ENCODE results near the gene CMBL.
A peak's percentile ranks its signal among the peaks of the same experiment; 100 is the strongest.
"Not testable (repeated sequence)": the region's sequence is repeated elsewhere in the genome, so short reads cannot be mapped to it uniquely, and the experiment has no call there.

The CMBL gene

GRCh38 chr5:10307206-10308148 lies at the start of gene CMBL:
Gene CMBL, minus strand, starts transcription at chr5:10307902. Its CDS starts 17,140 bp downstream, at chr5:10290762.
- H3K4me3 ChIP-seq (ENCODE audit: low read depth, low read length): peak within 1 kb of the TSS; percentile 70

- H3K4me3 ChIP-seq (ENCODE audit: low read depth, low read length): peak overlapping the region; percentile 82
Observed at GRCh38 chr5:10355071-10355889, 47.6 kb upstream of the CMBL start.

DNA sequence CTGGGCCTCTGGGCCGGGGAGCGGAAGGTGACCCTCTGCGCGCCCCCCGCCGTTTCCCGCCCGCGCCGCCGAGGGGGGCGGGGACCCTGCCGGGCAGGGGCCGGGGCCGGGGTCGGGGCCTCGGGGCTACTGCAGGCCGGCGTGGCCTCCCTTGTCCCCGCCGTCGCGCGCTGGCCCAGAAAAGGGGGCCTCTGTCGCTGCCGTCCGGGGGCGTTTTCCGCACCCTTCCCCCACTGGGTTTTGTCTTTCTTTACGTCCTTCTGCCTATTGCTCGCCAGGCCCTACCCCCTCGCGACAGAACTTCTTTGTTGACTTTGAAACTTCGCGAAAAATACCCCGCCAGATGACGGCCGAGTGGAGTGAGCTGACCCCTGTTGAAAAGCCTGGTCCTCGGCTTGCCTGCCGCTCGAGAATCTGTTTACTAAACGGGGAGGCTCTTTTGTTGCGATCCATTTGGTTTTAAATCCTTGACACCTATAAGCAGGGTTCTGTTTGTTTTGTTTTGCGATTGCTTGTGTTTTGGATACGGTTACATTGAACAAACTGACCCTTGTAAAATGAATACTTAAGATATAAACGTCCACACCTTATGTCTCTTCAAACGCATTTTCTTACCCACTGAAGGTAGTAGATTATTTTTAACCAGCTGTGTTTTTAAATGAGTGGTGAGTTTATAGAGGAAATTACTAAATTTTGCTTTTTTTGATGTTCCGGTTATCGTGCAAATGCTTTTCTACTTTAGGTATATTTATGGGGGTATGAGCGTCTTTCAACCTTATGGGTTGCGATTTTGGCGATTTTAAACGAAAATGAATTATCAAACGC lies 46.6 kb upstream of the CMBL start:
- H3K4me3 ChIP-seq (ENCODE audit: low read depth, low read length): peak overlapping the region; percentile 82

DNA sequence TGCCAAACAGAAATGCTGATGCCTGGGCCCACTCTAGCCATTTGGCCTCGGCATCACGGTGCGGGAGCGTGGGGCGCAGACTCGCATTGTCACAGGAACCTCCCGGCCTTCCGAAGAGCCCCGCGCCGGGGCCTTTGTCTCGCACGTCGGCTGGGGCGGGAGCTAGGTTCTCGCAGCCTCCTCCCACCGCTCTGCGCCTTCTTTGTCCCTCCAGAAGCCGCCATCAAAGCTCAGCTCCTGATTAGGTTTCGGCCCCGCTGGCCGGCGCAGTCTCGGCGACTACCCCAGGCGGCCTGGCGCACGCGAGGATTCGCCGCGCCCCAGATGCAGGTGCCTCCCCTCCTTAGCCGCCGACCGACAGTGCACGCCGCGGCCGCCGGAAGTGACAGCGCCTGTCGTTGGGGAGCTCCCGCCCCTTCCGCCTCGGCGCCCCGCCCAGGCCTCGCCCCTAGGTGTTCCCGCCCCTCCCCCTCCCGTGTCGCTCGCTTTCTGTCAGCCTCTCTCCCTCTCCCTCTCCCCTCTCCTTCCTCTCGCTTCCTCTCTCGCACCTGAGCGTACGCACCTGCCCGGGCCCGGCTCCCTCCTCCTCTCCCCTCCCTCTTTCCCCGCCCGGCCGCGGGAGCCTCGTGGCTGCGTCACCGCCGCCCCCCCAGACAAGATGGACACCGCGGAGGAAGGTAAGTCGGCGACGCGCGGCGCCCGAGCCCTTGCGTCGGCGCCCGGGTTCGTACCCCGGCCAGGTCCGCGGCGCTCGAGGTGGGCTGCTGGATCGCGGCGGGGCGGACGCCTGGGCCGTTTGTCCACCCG lies 45.7 kb upstream of the CMBL start, which contains the start of gene MARCHF6:
MARCHF6 (plus strand) TSS at position 455 of the 807 bp plus-strand sequence; CDS start at position 659, 204 bp downstream.
- H3K4me3 ChIP-seq (ENCODE audit: low read depth, low read length): peak within 1 kb of the TSS; percentile 82

GRCh38 chr5:10352430-10353240 lies 44.9 kb upstream of the CMBL start:
- H3K4me3 ChIP-seq (ENCODE audit: low read depth, low read length): peak overlapping the region; percentile 82

DNA sequence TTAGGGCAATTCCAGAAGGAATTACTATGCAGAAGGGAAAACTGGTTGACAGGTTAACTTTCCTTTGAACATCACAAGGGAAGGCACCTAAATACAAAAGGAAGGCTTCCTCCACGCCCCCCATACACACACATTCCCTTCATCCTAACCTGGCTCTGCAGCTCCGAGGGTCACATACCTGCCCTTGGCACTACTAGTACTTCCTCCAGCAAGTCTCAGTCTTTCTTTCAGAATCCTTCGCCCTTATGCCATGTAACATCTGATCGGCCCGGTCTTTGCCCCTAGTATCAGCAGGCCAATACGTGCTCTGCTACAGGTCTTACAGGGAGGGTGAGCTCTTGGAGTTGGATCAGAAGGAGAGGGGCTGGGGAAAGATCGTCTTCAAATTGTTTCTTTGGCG lies 44.2 kb upstream of the CMBL start:
- no peak overlapping the region for H3K4me3 ChIP-seq (ENCODE audit: low read depth, low read length)

- no peak overlapping the region for H3K4me3 ChIP-seq (ENCODE audit: low read depth, low read length)
Observed at GRCh38 chr5:10351199-10351905, 43.6 kb upstream of the CMBL start.

DNA sequence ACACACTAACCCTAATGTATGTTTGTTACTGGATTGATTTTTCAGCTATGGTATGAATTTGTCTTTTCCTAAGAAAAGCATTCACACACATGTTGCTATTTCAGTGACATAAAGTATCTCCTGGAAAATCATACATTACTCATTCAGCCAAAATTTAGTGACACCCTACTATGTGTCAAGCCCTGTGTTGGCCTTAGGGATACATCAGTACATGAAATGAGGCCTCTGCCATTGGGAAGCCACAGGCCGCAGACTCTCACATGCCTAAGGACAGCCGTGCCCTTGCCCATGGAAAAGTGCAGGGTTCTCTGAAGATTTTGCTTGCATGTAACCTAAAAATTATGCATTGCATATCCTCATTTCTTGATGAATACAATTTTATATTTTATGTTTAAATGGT lies 40.6 kb upstream of the CMBL start:
- no peak overlapping the region for H3K4me3 ChIP-seq (ENCODE audit: low read depth, low read length)

DNA sequence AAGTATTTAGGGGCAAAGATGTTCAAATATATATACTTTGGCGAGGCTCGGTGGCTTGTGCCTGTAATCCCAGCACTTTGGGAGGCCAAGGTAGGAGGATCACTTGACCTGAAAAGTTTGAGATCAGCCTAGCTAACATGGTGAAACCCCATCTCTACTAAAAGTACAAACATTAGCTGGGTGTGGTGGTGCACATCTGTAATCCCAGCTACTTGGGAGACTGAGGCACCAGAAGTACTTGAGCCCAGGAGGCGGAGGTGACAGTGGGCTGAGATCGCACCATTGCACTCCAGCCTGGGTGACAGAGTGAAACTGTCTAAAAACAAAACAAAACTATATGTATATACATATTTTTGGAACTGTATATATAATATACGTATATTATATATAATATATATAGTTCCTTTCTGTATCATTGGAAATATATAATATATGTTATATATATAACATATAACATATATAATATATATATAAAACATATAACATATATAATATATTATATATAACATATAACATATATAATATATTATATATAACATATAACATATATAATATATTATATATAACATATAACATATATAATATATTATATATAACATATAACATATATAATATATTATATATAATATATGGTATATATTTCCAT lies 36.9 kb upstream of the CMBL start:
- not testable (repeated sequence) for H3K4me3 ChIP-seq (ENCODE audit: low read depth, low read length)

GRCh38 chr5:10343486-10343885 lies 35.8 kb upstream of the CMBL start:
- H3K4me3 ChIP-seq (ENCODE audit: low read depth, low read length): no peak overlapping the region

- no peak overlapping the region for H3K4me3 ChIP-seq (ENCODE audit: low read depth, low read length)
Observed at GRCh38 chr5:10339958-10340357, 32.3 kb upstream of the CMBL start.

DNA sequence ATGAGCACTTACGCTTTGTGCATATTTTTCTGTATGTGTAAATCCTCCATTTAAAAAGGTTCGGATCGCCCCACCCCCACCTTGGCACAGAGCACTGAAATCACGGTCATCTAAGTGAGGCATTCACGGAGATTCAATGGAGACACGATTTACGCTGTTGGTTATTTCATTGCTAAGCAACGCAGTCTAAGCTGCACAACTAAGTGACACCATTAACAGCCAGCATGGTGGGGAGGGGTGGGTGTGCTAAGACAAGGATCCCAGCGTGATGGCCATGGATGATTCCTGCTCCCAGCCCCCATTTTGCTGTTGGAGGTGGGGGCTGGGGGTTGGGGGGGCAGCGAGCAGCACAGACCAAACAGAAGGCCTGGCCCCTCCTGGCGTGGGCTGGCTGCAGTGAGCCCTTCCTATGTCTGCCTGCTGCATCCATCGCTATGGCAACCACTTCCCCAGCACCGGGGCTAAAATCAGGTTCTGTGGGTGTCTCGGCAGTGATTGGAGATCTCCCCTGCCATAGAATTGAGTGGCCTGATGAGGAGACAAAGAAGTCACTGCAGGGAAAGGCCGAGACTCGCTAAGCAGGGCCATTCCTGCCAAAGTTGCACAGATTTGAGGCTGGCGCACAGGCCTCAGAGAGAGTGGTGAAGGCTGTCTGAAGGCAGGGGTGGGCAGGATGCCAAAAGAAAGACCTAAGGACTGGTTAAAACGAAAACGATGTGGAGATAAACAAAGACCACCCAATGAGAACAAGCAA lies 31.5 kb upstream of the CMBL start:
- H3K4me3 ChIP-seq (ENCODE audit: low read depth, low read length): no peak overlapping the region

DNA sequence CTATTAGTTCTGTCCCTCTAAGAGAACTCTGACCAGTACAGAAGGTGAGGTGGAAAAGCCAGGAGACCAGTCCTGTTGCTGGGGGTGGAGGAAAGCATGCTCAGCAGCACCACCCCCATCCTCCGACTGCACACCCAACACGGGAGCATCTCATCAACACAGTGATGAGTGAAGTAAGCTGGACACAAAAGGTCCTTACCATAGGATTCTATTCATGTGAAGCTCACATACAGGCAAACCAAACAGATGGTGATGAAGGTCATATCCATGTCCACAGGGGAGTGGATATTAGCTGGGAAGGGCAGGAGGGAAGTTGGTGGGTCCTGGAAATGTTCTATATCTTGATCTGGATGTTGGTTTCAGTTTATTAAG lies 31.0 kb upstream of the CMBL start:
- no peak overlapping the region for H3K4me3 ChIP-seq (ENCODE audit: low read depth, low read length)

DNA sequence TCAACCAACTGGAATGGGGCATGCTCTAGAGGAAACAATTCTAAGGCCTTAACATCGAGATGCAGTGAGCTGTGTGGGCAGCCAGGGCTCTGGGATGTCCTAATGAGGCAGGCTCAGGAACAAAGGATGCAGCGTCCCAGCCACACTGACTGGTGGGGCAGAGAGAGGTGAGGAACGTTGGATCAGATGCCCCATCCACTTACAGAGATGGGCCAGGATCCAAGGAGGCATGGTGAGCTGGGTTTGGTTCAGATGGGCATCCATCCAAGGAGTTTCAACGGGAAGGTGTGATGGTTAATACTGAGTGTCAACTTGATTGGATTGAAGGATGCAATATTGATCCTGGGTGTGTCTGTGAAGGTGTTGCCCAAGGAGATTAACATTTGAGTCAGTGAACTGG lies 30.3 kb upstream of the CMBL start:
- H3K4me3 ChIP-seq (ENCODE audit: low read depth, low read length): no peak overlapping the region

GRCh38 chr5:10337107-10337506 lies 29.4 kb upstream of the CMBL start:
- H3K4me3 ChIP-seq (ENCODE audit: low read depth, low read length): no peak overlapping the region

GRCh38 chr5:10335711-10336470 lies 28.2 kb upstream of the CMBL start:
- no peak overlapping the region for H3K4me3 ChIP-seq (ENCODE audit: low read depth, low read length)

DNA sequence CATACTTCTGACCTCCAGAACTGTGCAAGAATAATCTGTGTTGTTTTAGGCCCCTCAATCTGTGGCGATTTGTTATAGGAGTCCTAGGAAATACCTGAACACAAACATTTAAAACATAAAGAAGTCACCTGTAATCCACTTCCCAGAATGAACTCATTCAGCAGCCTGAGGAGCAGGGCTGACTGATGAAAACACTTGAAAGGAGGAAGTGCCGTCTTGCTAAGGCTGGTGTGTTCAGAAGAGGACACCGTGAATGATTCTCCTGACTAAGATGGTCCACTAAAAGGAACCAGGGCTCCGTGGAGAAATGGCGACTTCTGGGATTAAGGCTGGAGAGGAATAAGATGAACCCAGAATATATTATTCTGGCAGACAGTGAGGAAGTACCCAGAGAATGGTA lies 27.1 kb upstream of the CMBL start:
- H3K4me3 ChIP-seq (ENCODE audit: low read depth, low read length): no peak overlapping the region
